ENCODE results near the gene BRD3OS. TPM values are rescaled to one million over a fixed set of nuclear protein-coding genes. Genes with fewer than 3 reads are reported as not detected.
A peak's percentile ranks its signal among the peaks of the same experiment; 100 is the strongest.

Gene BRD3OS
- polyA plus RNA-seq, 3 donors = 7.4 to 13.6 (median 7.5) TPM

DNA sequence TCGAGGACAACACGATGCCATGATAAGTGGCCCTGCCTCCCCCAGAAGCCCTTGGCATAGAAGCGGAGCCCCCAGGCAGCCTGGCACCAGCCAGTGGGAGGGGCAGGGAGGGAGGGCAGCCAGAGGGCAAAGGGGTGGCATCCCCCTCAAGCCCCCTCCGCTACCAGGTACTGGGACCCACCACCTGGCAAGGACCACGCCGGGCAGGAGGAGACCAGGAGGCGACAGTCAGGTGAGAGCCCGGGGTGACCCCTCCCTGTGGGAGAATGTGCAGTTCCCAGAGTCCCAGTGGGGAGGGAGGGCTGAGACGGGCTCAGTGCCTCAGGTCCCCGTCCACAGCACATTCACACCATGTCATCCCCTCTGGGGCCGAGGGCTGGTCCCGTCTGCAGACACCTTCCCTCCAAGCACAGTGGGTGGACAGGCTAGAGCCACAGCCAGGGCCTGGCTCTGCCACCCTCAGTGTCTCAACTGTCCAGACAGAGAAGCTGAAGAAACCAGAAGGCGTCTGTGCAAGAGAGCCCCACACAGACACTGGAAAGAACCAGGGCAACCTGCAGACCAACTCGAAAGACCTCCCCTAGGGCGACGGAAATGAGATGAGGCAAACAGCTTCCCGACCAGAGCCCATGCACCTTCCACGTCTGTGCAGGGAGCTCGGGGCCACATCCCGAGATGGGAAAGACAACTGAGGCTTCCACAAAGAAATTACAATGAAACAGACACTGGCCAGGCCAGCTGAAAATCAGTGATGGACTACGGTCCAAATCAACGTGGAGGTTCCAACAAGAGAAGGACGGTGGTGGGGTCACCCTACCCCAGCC lies 31.4 kb downstream of the BRD3OS start:
- H3K27ac ChIP-seq (ENCODE audit: low read depth, low read length) = no peak overlapping the region
- WGBS, 3 donors = 58 to 79% (median 75%) methylated on average over 20 to 23 of the region's 23 CpGs

DNA sequence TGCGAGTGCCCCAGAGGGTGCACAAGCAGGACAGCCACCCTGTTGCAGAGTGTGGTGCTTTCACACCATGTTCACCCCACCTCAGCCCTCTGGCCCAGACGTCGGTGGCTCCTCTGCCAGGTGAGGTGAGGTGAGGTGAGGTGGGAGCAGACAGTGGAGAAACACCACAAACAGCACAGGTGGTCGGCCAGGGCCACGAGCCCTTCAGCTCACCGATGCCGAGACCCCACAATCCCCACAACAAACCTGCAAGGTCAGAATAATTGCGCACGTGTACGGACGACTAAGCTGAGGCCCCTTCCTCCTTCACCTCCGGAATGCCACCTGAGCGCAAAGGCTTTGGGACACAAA lies 32.0 kb downstream of the BRD3OS start:
- 79 to 90% (median 87%) methylated on average over 13 of the region's 13 CpGs for WGBS, 3 donors
- no peak overlapping the region for H3K27ac ChIP-seq (ENCODE audit: low read depth, low read length)

DNA sequence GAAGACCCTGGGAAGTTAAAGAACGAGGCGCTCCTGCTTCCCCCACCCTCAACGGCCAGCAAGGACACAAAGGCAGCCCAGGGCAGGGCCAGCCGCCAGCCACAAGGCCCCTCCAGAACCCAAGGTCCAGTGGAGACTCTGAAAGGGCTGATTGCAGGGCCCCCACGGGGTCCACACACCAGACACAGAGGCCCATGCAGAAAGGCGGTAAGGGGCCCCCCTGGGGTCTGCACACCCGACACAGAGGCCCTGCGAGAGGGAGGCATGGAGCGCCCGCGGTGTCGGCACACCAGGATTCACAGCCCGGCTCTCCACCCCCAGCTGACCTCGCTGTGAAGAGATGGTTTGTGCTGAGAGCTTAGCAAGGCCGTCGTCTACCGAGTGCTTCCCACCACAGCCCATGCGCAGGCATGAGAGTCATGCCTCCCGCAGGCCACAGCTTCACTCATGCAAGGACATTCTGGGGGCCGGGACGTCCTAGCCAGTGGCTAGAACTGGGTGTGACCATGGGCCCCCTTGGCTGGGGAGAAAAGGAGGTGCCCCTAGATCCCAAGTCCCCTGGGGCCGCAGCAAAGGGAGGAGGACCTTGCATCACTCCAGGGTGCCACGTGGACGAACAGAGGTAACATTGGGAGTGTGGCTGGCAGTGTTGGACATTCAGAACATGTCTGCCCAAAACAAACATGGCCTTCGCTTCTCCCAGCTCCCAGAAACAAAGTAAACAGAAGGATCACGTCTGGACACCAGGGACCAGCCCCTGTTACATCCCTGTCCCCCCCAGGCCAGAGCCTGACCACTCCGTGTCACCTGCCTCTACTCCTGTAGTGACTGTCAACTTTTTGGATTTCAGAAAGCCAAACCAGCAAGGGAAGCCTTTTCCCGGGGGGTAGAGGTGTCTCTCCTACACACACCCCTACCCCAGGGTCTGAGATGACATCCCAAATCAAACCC lies 32.7 kb downstream of the BRD3OS start:
- WGBS, 3 donors = 63 to 86% (median 84%) methylated on average over 28 of the region's 28 CpGs

DNA sequence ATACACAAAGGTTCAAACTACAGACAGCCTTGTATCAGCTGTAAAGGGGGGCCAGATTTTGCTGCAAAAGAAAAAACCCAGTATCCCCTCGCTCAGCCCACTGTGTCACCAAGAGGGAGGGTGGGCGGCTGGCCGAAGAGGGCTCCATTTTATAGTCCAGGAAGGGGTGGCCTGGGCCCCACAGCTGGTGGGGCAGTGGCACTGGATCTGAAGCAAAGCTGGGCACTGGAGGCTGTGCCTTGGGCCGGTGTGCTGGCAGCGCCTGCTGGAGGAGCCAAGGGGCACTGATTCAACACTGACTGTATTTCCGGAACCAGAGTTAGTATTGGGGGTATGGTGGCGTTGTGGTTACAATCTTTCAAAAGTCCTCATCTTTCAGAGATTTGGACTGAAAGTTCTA lies 33.4 kb downstream of the BRD3OS start:
- H3K27ac ChIP-seq (ENCODE audit: low read depth, low read length) = no peak overlapping the region
- WGBS, 3 donors = 78 to 83% (median 82%) methylated on average over 7 of the region's 7 CpGs

More for the DNA sequence above, 32.7 kb downstream of the BRD3OS start:
- H3K27ac ChIP-seq (ENCODE audit: low read depth, low read length) = no peak overlapping the region

DNA sequence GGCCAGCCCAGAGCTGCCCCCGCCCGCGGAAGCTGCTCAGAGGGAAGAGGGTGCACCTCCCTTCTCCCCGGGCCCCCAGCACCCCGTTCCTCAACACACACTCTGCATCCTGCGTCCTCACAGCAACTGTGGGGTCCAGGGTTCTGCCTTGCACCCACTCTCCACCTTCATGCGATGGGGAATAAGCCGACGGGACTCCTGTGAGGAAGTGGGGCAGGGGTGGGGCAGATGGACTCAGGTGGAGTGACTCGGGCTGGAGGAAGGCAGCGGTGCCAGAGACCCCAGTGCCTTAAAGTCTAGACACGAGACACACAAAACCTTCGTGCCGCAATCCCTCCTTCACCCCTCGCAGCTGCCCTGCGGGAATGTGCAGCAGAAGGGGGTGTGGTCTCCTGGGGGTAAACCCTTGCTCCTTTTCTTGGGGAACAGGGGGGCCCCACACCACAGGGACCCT lies 33.9 kb downstream of the BRD3OS start:
- 81 to 88% (median 84%) methylated on average over 16 of the region's 16 CpGs for WGBS, 3 donors
- H3K27ac ChIP-seq (ENCODE audit: low read depth, low read length) = no peak overlapping the region

DNA sequence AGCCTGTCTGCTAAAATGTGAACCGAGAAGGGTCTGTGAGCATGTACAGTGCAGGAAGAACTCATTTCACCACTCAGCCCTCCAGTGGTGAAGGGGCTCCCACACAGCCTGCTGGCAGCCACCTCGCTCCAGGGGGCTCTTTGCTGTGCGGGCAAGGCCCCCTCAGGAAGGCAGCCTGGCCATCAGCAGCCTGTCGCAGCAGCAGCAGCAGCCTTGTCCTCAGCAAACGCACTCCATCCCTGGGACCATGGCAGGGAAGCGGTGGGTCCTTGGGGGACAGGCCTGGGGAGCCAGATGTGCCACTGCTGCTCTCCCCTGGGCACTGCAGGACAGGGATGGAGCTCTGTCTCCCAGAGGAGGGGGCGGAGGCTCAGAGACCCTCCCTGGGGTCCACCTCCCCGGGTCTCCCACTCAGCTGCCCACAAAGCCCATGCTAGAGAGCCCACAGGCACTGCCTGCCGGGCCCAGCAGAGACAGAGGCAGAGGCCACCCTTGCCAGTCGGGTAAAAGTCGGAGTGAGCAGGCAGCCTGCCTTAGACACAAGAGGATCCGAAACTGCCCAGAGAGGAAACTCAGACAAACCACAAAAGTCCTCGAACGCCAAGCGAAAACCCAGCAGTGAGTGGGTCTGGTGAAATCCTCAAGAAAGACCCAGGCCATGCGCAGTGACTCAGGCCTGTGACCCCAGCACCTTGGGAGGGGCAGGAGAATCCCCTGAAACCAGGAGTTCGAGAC lies 34.5 kb downstream of the BRD3OS start:
- 58 to 85% (median 62%) methylated on average over 15 to 17 of the region's 17 CpGs for WGBS, 3 donors
- H3K27ac ChIP-seq (ENCODE audit: low read depth, low read length) = no peak overlapping the region

- WGBS, 3 donors = 77 to 79% (median 77%) methylated on average over 4 of the region's 4 CpGs
- H3K27ac ChIP-seq (ENCODE audit: low read depth, low read length) = no peak overlapping the region
Measured at GRCh38 chr9:134060546-134060945, 35.3 kb downstream of the BRD3OS start.

- 82 to 95% (median 90%) methylated on average over 4 of the region's 4 CpGs for WGBS, 3 donors
- H3K27ac ChIP-seq (ENCODE audit: low read depth, low read length) = no peak overlapping the region
Measured at GRCh38 chr9:134061019-134061687, 35.9 kb downstream of the BRD3OS start.

DNA sequence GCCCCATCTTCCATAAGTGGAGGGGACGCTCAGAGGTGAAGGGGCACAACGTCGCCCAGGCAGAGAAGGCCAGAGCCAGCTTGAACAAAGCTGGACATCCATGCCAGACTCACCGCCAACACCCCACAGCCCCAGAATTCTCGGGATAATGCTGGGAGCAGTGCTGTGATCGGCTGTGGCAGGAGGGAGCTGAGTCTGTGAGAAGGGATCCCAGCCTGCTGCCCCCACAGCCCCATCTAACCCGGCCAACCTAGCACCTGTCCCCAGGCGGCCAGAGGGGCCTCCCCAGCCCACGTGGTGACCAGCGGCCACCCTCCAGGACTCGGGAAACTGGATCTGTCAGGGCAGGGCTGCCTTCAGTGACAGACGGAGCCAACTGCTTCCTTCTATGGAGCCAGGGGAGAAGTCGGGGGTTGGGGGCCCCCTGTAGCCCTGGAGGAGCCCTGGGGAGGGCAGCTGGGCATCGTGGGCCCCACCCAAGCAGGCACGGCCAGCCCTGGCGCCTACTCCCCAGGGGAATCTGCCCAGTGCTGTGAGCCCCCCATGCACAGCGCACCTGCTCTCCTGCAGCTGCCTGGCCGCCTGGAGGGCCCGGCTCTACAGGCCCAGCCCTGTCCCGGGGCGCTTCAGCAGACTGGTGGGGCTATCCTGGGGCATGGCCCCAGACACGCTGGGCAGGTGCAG lies 36.5 kb downstream of the BRD3OS start:
- no peak overlapping the region for H3K27ac ChIP-seq (ENCODE audit: low read depth, low read length)
- 49 to 78% (median 73%) methylated on average over 19 to 22 of the region's 22 CpGs for WGBS, 3 donors

DNA sequence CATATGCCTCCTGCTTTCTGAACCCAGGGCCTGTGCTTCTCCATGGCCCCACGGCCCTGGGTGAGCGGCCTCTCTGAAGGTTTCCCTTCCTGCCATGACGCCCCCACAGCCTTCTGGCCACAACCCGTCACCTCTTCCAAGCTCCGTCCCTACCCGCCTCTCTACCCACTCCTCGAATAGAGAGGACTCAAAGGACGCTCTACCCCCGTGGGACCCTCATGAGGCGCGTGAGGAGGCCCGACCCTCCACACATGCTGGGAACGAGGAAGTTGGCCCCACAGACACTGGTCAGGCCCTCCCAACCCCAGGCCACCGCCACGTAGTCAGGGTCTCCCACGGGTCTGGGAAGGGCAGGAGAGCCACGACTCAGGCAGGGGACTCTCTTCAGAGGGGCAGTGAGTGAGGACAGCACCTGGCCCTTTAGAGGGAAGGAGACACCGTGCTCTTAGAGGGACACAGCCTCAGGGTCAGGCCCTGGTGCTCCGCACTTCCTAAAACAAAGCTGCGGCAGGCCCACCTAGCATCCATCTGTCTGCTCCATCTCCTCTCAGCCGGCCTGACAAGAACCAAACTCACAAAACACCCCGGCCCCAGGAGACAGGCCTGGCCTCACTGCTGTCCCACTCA lies 37.3 kb downstream of the BRD3OS start:
- H3K27ac ChIP-seq (ENCODE audit: low read depth, low read length) = peak overlapping the region; percentile 6
- 61 to 73% (median 67%) methylated on average over 22 of the region's 22 CpGs for WGBS, 3 donors

DNA sequence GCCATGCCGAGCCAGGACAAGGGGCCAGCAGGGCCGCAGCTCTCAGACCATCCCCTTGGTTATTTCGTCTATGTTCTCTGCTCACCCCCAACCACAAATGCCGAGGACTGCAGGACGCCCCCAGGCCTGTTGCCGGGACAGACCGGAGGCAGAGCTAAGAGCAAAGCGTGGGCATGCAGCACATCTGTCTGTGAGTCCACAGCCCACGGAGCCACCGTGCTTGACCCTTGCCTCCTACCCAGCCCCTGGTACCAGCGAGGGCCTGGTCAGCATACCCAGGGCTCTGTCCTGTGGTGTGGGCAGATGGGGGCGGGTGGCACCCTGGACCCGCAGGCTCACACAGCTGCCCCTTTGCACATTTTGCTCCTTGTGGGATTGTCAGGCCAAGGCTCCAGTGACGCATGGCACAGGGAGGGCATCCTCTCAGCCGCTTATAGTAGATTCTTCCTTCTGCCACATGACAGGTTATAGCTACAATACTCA lies 37.8 kb downstream of the BRD3OS start:
- WGBS, 3 donors = 83 to 90% (median 88%) methylated on average over 15 of the region's 15 CpGs
- no peak overlapping the region for H3K27ac ChIP-seq (ENCODE audit: low read depth, low read length)

DNA sequence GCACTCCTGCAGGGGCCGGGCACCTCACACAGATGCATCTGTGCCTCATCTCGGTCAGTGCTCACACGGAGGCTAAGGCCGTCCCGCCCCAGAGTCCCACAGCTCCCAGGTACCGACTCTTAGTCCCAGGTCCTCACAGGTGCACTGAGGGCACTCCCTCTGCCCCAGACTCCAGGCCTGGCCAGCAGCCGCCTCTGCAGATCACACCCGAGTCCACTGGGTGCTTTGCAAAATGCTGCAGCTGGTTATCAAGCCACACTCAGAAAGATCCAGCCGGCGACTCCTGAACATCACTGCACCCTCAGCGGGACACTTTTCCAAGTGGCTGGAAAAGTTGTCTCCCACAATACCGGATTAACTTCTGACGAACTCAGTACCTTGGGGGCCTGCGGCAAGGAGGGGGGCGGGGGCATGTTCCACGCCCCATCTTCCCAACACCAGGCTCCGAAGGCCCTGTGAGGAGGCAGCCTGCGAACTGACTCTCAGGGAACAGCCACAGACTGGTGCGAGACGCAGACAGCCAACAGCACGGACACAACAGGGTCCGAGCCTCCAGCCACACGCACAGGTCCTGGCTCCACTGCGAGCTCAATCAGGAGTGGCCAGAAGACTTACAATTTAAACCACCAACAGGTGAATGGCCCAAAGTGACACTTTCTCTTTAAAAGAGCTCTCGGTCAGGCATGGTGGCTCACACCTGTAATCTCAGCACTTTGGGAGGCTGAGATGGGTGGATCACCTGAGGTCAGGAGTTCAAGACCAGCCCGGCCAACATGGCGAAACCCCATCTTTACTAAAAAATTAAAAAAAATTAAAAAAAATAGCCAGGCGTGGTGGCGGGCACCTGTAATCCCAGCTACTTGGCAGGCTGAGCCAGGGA lies 38.5 kb downstream of the BRD3OS start:
- H3K27ac ChIP-seq (ENCODE audit: low read depth, low read length) = no peak overlapping the region
- 88 to 94% (median 93%) methylated on average over 29 of the region's 29 CpGs for whole genome bisulfite sequencing, 3 donors

- WGBS, 3 donors = 75 to 92% (median 91%) methylated on average over 7 of the region's 7 CpGs
- no peak overlapping the region for H3K27ac ChIP-seq (ENCODE audit: low read depth, low read length)
Measured at GRCh38 chr9:134064711-134065110, 39.4 kb downstream of the BRD3OS start.

DNA sequence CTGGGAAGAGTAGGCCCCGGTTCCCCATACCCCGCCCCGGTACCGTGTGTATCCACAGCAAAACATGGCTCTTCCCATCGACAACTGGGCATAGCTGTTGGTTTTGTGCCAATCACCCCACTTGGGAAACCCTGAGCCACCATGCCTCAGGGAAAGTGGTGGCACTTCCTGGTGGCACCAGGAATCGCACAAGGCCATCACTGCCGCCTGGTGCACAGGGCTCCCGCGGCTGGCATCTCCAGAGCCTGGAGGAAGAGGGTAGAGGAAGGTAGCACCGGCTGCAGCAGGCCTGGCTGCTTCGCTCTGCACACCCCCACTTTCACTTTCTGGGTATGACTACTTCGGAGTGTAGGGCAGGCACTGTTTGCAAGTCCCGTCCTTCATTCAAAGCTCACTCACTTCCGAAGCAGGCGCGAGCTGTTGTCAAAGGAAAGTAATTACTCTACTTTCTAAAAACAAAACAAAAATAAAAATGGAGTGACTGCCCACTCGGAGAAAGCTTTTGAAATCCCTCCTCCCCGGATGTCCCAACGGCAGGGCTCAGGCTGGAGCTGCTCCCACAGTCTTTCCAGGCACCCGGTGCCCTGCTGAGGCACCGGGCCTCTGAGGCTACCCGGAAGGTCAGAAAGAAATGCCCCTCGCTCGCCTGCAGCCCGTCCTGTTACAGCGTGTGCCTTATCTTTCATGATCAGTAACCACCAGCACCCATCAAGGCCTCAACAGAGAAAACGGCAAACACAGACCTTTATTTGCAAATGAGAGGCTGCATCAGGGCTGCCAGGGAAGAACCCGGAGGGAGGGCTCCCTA lies 40.5 kb downstream of the BRD3OS start:
- WGBS, 3 donors = 8 to 15% (median 10%) methylated on average over 28 of the region's 28 CpGs

DNA sequence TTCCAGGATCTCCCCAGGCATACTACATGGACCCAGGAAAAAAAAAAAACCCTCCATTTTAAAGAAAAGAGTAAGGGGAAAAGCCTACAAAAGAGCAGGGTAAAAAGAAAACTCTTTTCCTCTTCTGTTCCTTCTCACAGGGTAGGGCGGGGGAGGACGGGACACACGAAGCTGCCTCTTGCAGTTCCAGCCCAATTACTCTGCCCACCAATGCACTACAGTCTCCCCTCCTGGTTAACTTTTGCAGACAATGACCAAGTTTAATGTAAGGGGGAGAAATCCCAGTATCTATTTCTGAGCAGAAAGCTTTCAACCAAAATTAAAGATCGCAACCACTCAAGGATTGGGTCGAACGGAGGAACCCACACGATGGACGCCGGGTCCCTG lies 41.2 kb downstream of the BRD3OS start:
- 0 to 5% (median 3%) methylated on average over 9 of the region's 9 CpGs for WGBS, 3 donors
- H3K27ac ChIP-seq (ENCODE audit: low read depth, low read length) = peak overlapping the region; percentile 3

More for the DNA sequence above, 40.5 kb downstream of the BRD3OS start:
- H3K27ac ChIP-seq (ENCODE audit: low read depth, low read length) = peak overlapping the region; percentile 3

All from adipose tissue (tissue), 3 donors.